A673 (cell line): ENCODE data around the gene CACNB1. TPM values are rescaled to one million over a fixed set of nuclear protein-coding genes. Genes with fewer than 3 reads are reported as not detected.

Experiments used
- BruUV-seq: library from RNA; stranded (reverse); fragments of 400-500 nt; replicated peaks from 2 replicates; lab custom pipeline; 2021; lab: Mats Ljungman, UMichigan
- CTCF ChIA-PET: fragments of 300-600 bp; sonication (Branson Sonifier 250); formaldehyde crosslinking; loops from one replicate; lab custom pipeline; 2022; ENCODE audit warnings: antibody characterized with exemption; lab: Charles Lee
- POLR2A ChIA-PET: fragments of 300-600 bp; sonication (Branson Sonifier 250); formaldehyde crosslinking; loops from one replicate; lab custom pipeline; 2022; ENCODE audit warnings: antibody characterized with exemption; ENCODE audit not compliant: low non-redundant PET; lab: Charles Lee
- DNase-seq: peaks from one replicate; pipeline ENCODE4 v3.0.0-alpha.2; 2015; ENCODE audit warnings: low spot score
- H3K27ac ChIP-seq: fragments of 200-600 bp; sonication (generic); 2 replicates; pipeline ENCODE4 v1.5.1; 2016; ENCODE audit warnings: mixed run types, low read depth, mild to moderate bottlenecking, mixed read lengths, antibody characterized with exemption, low read length; ENCODE audit not compliant: poor library complexity, severe bottlenecking
- H3K27me3 ChIP-seq: fragments of 200-600 bp; sonication (generic); replicated peaks from 2 replicates; pipeline ENCODE4 v1.6.1; 2017; ENCODE audit warnings: mixed run types, low read depth, mild to moderate bottlenecking, mixed read lengths, antibody characterized with exemption, low read length; ENCODE audit not compliant: insufficient read depth, poor library complexity
- H3K36me3 ChIP-seq: fragments of 200-600 bp; sonication (generic); 2 replicates; pipeline ENCODE4 v1.6.1; 2016; ENCODE audit warnings: mixed run types, mild to moderate bottlenecking, mixed read lengths, antibody characterized with exemption, low read length; ENCODE audit not compliant: insufficient read depth, poor library complexity, severe bottlenecking
- H3K4me1 ChIP-seq: fragments of 200-600 bp; sonication (generic); 2 replicates; pipeline ENCODE4 v1.6.1; 2017; ENCODE audit warnings: mixed run types, mild to moderate bottlenecking, mixed read lengths, antibody characterized with exemption, low read length; ENCODE audit not compliant: insufficient read depth, poor library complexity, severe bottlenecking
- H3K4me3 ChIP-seq: fragments of 200-600 bp; sonication (generic); 2 replicates; pipeline ENCODE4 v1.5.1; 2016; ENCODE audit warnings: low read depth, mixed run types, mild to moderate bottlenecking, mixed read lengths, low read length; ENCODE audit not compliant: poor library complexity, severe bottlenecking
- H3K9me3 ChIP-seq: fragments of 200-600 bp; sonication (generic); 2 replicates; pipeline ENCODE4 v1.6.1; 2016; ENCODE audit warnings: mixed run types, low read depth, mild to moderate bottlenecking, mixed read lengths, antibody characterized with exemption, low read length; ENCODE audit not compliant: poor library complexity, severe bottlenecking
- EZH2 ChIP-seq: fragments of 200-600 bp; sonication (generic); IDR thresholded peaks from 2 replicates; pipeline ENCODE4 v1.6.1; 2017; ENCODE audit warnings: borderline replicate concordance, low read depth, mild to moderate bottlenecking, mixed read lengths, antibody characterized with exemption, low read length; ENCODE audit not compliant: poor library complexity, severe bottlenecking
- intact Hi-C: fragments of 100-400 bp; cut with micrococcal nuclease; formaldehyde crosslinking; loops from one replicate; pipeline ENCODE4 v1.10.0; 2022; ENCODE audit not compliant: unreplicated experiment
- total RNA-seq: library from RNA; stranded (reverse); gene quantifications from 2 replicates; pipeline ENCODE4 v1.2.3, GENCODE V29; 2021
- TF ChIP-seq, protein P1 (sequence below): fragments of 300-800, 200-600 bp; sonication (generic); conservative IDR thresholded peaks from 2 replicates; pipeline ENCODE4 v1.5.1; 2017; ENCODE audit warnings: low read depth, mild to moderate bottlenecking, antibody characterized with exemption, low read length, moderate library complexity, mixed read lengths

CACNB1 gene
- total RNA-seq, 1 experiment from 2014 or later: 8.0 TPM

DNA sequence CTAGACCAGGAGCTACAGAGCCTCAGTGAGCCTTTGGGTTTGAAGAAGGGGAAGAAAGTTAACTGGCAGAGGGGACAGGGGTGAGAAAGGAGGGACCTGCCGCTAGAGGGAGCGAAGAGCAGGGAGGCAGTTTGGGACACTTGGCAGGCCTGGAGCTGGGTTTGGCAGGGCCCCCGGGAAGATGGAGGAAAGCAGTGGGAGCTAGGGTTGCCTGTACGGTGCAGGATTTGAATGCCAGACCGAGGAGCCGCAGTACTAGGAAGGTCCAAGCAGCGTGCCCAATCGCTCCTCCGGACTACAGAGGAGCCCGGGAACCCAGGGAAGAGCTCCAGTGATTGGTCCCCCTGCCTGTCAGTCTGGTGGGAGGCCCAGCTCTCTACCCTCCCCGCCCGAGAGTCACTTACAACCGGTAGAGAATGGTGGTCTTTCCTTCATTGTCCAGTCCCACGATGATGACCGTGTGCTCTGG, 32.8 kb downstream of the CACNB1 start:
- no peaks in the 10 kb centered on the region for H3K36me3 ChIP-seq
- intact Hi-C loops: no loop called here
- H3K9me3 ChIP-seq: no peaks in the 10 kb centered on the region
- ChIA-PET CTCF (interaction anchor here (0.5 to 2.4 kb wide), 7 partner anchors 10 to 188 kb away, joined by 3 to 16 read pairs (median 8); partner anchors contain the start of gene RPL19), POLR2A (no interaction called here)
- no peak for TF ChIP-seq EZH2
- TF ChIP-seq, protein P1, sequence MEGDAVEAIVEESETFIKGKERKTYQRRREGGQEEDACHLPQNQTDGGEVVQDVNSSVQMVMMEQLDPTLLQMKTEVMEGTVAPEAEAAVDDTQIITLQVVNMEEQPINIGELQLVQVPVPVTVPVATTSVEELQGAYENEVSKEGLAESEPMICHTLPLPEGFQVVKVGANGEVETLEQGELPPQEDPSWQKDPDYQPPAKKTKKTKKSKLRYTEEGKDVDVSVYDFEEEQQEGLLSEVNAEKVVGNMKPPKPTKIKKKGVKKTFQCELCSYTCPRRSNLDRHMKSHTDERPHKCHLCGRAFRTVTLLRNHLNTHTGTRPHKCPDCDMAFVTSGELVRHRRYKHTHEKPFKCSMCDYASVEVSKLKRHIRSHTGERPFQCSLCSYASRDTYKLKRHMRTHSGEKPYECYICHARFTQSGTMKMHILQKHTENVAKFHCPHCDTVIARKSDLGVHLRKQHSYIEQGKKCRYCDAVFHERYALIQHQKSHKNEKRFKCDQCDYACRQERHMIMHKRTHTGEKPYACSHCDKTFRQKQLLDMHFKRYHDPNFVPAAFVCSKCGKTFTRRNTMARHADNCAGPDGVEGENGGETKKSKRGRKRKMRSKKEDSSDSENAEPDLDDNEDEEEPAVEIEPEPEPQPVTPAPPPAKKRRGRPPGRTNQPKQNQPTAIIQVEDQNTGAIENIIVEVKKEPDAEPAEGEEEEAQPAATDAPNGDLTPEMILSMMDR: peak; percentile 71
- H3K27ac ChIP-seq: no peak overlapping the region
- no TSS peak for BruUV-seq
- H3K4me1 ChIP-seq: no peaks in the 10 kb centered on the region
- peak; percentile 82 for DNase-seq
- H3K4me3 ChIP-seq: peak overlapping the region; percentile 47
- no peaks in the 10 kb centered on the region for H3K27me3 ChIP-seq

DNA sequence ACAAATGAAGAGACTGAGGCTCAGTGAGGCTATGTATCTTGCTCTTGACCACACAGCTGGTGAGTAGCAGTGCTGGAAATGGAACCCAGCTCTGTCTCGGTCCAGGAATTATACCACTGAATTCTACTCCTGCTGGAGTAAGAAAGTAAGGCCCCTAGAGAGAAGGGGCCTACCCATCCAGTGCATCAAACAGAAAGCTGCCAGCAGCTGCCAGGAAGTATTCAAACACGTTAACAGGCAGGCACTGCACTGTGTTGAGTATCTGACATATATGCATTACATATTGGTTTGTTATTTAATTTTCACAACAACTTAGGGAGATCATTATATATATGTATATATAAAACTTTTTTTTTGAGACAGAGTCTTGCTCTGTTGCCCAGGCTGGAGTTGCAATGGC, 35.5 kb downstream of the CACNB1 start:
- Histone ChIP-seq H3K4me1 (no peaks in the 10 kb centered on the region), H3K27me3 (no peaks in the 10 kb centered on the region), H3K9me3 (no peaks in the 10 kb centered on the region), H3K36me3 (no peaks in the 10 kb centered on the region), H3K4me3 (no peak overlapping the region), H3K27ac (no peak overlapping the region)
- CTCF ChIA-PET: no interaction called here
- POLR2A ChIA-PET: no interaction called here
- BruUV-seq: no TSS peak
- TF ChIP-seq EZH2: no peak
- TF ChIP-seq, protein P1: no peak
- intact Hi-C loops: no loop called here
- no peak for DNase-seq

DNA sequence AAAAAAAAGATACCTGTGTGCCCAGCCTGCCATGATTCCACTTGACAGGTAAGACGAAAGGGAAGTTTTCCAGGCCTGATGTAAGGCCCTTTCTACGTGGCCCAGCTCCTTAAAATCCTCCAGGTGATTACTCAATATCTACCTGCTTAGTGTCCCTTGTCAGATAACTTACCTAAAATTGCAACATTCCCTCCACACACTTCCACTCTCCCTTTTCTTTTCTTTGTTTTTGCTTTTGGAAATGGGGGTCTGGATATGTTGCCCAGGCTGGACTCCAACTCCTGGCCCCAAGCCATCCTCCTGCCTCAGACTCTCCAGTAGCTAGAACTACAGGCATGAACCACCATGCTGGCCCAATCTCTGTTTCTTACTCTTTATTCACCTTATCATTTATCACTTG, 38.8 kb downstream of the CACNB1 start:
- ChIA-PET POLR2A (no interaction called here), CTCF (interaction anchor here (0.6 kb wide), 1 partner anchor 94 kb away, joined by 3 read pairs; no protein-coding TSS in a partner anchor)
- DNase-seq: no peak
- no peak overlapping the region for H3K4me3 ChIP-seq
- no peaks in the 10 kb centered on the region for H3K4me1 ChIP-seq
- no peaks in the 10 kb centered on the region for H3K36me3 ChIP-seq
- no peak for TF ChIP-seq EZH2
- TF ChIP-seq, protein P1: no peak
- BruUV-seq: no TSS peak
- intact Hi-C loops: no loop called here
- H3K9me3 ChIP-seq: no peaks in the 10 kb centered on the region
- no peak overlapping the region for H3K27ac ChIP-seq
- no peaks in the 10 kb centered on the region for H3K27me3 ChIP-seq
